Bronchial epithelial cell (primary cell): ENCODE measurements around the gene LTO1. TPM values are rescaled to one million over a fixed set of nuclear protein-coding genes. Genes with fewer than 3 reads are reported as not detected.

Experiments used
- DNase-seq: peaks from one replicate; pipeline ENCODE4 v3.0.0-alpha.2; 2010; ENCODE audit warnings: low read depth
- FAIRE-seq: peaks from 2 replicates; lab custom pipeline; 2011; peaks lifted over from hg19 to GRCh38; lab: Jason Lieb, UNC
- H3K27me3 ChIP-seq: 2 replicates; pipeline ENCODE4 v1.5.1; 2011; ENCODE audit warnings: low read length; ENCODE audit not compliant: control insufficient read depth, insufficient read depth
- H3K36me3 ChIP-seq: 2 replicates; pipeline ENCODE4 v1.5.1; 2011; ENCODE audit warnings: low read length; ENCODE audit not compliant: control insufficient read depth, insufficient read depth
- H3K4me3 ChIP-seq: 2 replicates; pipeline ENCODE4 v1.5.1; 2011; ENCODE audit warnings: mild to moderate bottlenecking, low read depth, low read length, control low read depth
- CTCF ChIP-seq: IDR thresholded peaks from 2 replicates; pipeline ENCODE4 v1.5.1; 2011; ENCODE audit warnings: mild to moderate bottlenecking, moderate library complexity, low read length, control low read depth, inconsistent platforms; ENCODE audit not compliant: insufficient read depth, severe bottlenecking
- total RNA-seq: library from RNA; depleted of rRNA; stranded (reverse); fragments of >200 nt; gene quantifications from 2 replicates; pipeline ENCODE4 v1.2.1, GENCODE V29; 2014

LTO1 gene
- total RNA-seq, 1 donor from 2014 or later, result 18.2 TPM

DNA sequence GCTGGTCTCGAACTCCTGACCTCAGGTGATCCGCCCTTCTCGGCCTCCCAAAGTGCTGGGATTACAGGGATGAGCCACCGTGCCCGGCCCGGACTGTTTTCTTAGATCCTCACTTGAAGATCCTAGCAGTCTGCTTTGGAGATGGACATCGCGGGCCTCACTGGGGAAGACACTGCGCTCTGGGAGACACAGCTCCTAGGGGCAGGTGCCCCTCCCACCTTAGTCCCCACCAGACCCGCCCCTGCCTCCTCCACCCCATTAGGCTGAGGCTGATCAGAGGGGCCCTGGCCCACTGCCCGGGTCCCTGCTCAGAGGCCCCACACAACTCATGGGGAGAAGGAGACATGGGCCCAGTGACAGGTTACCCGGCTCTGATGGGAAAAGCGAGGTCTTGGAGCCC lies 11.3 kb upstream of the LTO1 start:
- H3K27me3 ChIP-seq, result no peaks in the 10 kb centered on the region
- FAIRE-seq, result no peak
- H3K36me3 ChIP-seq, result no peaks in the 10 kb centered on the region
- DNase-seq, result no peak
- TF ChIP-seq CTCF, result no peak
- no peak overlapping the region for H3K4me3 ChIP-seq

DNA sequence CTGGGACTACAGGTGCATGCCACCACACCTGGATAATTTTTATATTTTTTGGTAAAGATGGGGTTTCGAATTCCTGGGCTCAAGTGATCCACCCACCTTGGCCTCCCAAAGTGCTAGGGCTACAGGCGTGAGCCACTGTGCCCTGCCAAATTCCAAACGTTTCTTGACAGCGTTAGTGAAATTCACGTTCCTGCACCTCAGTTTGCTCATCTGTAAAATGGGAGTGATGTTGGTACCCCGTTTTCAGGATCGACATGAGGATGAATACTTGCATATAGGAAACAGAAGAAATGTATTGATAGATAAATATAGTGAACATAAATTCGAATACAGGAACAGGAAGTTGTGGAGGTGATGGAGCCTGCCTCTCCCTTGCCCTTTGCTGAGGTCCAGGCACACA lies 10.2 kb upstream of the LTO1 start:
- DNase-seq (no peak), FAIRE-seq (no peak)
- no peak for TF ChIP-seq CTCF
- H3K4me3 ChIP-seq, result no peak overlapping the region
- no peaks in the 10 kb centered on the region for H3K36me3 ChIP-seq
- H3K27me3 ChIP-seq, result no peaks in the 10 kb centered on the region

GRCh38 chr11:69684651-69685050 lies 9.5 kb upstream of the LTO1 start:
- no peaks in the 10 kb centered on the region for H3K27me3 ChIP-seq
- DNase-seq, result no peak
- no peak for FAIRE-seq
- H3K36me3 ChIP-seq, result no peaks in the 10 kb centered on the region
- no peak for TF ChIP-seq CTCF
- H3K4me3 ChIP-seq, result no peak overlapping the region

DNA sequence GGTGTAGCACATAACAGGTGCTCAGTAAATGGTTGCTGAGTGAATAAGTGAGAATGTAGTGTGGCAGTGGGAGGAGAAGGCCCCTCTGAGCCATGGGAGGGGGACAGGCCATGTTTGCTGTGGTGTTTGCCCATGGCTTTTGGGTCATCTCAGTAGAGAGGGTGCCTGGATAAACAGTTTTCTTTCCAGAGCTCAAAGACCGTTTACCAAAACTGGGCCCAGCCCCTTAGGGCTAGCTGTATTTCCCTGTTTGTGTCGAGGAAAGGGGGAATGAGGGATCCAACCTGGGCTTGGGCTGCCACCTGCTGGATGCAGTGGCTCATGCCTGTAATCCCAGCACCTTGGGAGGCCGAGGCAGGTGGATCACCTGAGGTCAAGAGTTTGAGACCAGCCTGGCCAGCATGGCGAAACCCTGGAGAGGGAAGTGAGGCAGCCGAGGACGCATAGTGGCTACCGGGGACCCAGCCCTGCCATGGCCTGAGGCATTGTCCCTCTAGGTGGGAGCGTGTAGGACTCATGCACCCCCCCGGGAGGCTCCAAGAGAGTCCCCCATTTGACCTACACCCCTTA lies 8.7 kb upstream of the LTO1 start:
- FAIRE-seq, result no peak
- peak; percentile 74 for TF ChIP-seq CTCF
- Histone ChIP-seq H3K36me3 (no peaks in the 10 kb centered on the region), H3K4me3 (no peak overlapping the region), H3K27me3 (no peaks in the 10 kb centered on the region)
- peak; percentile 18 for DNase-seq

GRCh38 chr11:69682681-69683326 lies 7.7 kb upstream of the LTO1 start:
- FAIRE-seq, result no peak
- TF ChIP-seq CTCF, result no peak
- no peak for DNase-seq
- no peaks in the 10 kb centered on the region for H3K36me3 ChIP-seq
- H3K27me3 ChIP-seq, result no peaks in the 10 kb centered on the region
- H3K4me3 ChIP-seq, result no peak overlapping the region

DNA sequence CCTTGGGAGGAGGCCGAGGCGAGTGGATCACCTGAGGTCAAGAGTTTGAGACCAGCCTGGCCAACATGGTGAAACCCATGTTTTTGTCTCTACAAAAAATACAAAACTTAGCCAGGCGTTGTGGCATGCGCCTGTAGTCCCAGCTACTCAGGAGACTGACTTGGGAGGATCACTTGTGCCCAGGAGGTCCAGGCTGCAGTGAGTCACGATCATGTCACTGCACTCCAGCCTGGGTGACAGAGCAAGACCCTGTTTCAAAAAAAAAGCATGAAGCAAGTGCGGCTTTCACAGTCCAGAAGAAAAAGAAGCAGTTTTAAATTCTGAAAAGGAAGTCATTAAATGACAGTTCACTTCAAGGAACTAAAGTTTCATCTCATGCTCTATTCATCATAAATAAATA lies 7.1 kb upstream of the LTO1 start:
- Histone ChIP-seq H3K36me3 (no peaks in the 10 kb centered on the region), H3K27me3 (no peaks in the 10 kb centered on the region), H3K4me3 (no peak overlapping the region)
- DNase-seq (no peak), FAIRE-seq (no peak)
- TF ChIP-seq CTCF, result no peak
